Left ventricle myocardium superior (tissue), 1 donor: Measurements from ENCODE around the gene EML6. TPM values are rescaled to one million over a fixed set of nuclear protein-coding genes. Genes with fewer than 3 reads are reported as not detected.

Experiments used
- ATAC-seq: fragments of 200-7000 bp; cut with Tn5 transposase; one replicate; pipeline ENCODE4 v1.9.1; 2020; ENCODE audit warnings: mild to moderate bottlenecking, moderate library complexity
- DNase-seq: peaks from one replicate; pipeline ENCODE4 v3.0.0-alpha.2; 2020
- intact Hi-C: fragments of 100-400 bp; cut with micrococcal nuclease; formaldehyde crosslinking; loops from one replicate; pipeline ENCODE4 v1.11.0; 2022
- total RNA-seq: library from RNA; stranded (reverse); fragmentation: NEBNext Ultra II Directional; extraction: Animal tissue kit (Norgen Biotek cat#: 25700); gene quantifications from one replicate; pipeline ENCODE4 v1.2.1, GENCODE V29; 2021
- donor health status: DM: no; HTN: yes; CAD: no; lungs with severe emphysema.

Gene EML6
- total RNA-seq, 1 donor from 2014 or later, result 0.59 TPM

GRCh38 chr2:54783349-54783748 is 59.9 kb downstream of the EML6 start:
- intact Hi-C loops, result no loop called here
- no peak for ATAC-seq
- no peak for DNase-seq

- no peak for ATAC-seq
- intact Hi-C loops, result no loop called here
- no peak for DNase-seq
Measured at GRCh38 chr2:54787270-54787669, 63.8 kb downstream of the EML6 start.

GRCh38 chr2:54787755-54788366 is 64.4 kb downstream of the EML6 start:
- ATAC-seq (no peak), DNase-seq (no peak)
- intact Hi-C loops, result no loop called here

GRCh38 chr2:54789878-54790277 is 66.4 kb downstream of the EML6 start:
- DNase-seq (no peak), ATAC-seq (no peak)
- intact Hi-C loops, result no loop called here

GRCh38 chr2:54791831-54792230 is 68.4 kb downstream of the EML6 start:
- DNase-seq (no peak), ATAC-seq (no peak)
- intact Hi-C loops, result no loop called here

- intact Hi-C loops, result no loop called here
- no peak for ATAC-seq
- DNase-seq, result no peak
Measured at GRCh38 chr2:54797307-54797706, 73.8 kb downstream of the EML6 start.

GRCh38 chr2:54801352-54801751 is 77.9 kb downstream of the EML6 start:
- intact Hi-C loops, result no loop called here
- no peak for ATAC-seq
- DNase-seq, result no peak

GRCh38 chr2:54803783-54804751 is 80.6 kb downstream of the EML6 start:
- DNase-seq (no peak), ATAC-seq (no peak)
- intact Hi-C loops, result no loop called here

- ATAC-seq, result no peak
Measured at GRCh38 chr2:54805255-54805654, 81.8 kb downstream of the EML6 start.

GRCh38 chr2:54806975-54807374 is 83.5 kb downstream of the EML6 start:
- intact Hi-C loops, result no loop called here
- no peak for ATAC-seq
- DNase-seq, result no peak

More at GRCh38 chr2:54805255-54805654, 81.8 kb downstream of the EML6 start:
- no peak for DNase-seq
- intact Hi-C loops, result no loop called here

GRCh38 chr2:54808661-54809060 is 85.2 kb downstream of the EML6 start:
- DNase-seq (no peak), ATAC-seq (no peak)
- intact Hi-C loops, result no loop called here

GRCh38 chr2:54809819-54810218 is 86.4 kb downstream of the EML6 start:
- intact Hi-C loops, result no loop called here
- DNase-seq, result no peak
- ATAC-seq, result no peak

GRCh38 chr2:54810246-54810645 is 86.8 kb downstream of the EML6 start:
- ATAC-seq (no peak), DNase-seq (no peak)
- intact Hi-C loops, result no loop called here

- ATAC-seq (no peak), DNase-seq (no peak)
- intact Hi-C loops, result no loop called here
Measured at GRCh38 chr2:54813584-54813983, 90.1 kb downstream of the EML6 start.

GRCh38 chr2:54814389-54815147 is 91.1 kb downstream of the EML6 start:
- ATAC-seq, result no peak
- DNase-seq, result no peak
- intact Hi-C loops, result no loop called here

GRCh38 chr2:54815148-54815539 is 91.7 kb downstream of the EML6 start:
- intact Hi-C loops, result no loop called here
- no peak for DNase-seq
- ATAC-seq, result no peak

- intact Hi-C loops, result no loop called here
- no peak for ATAC-seq
Measured at GRCh38 chr2:54818226-54818625, 94.8 kb downstream of the EML6 start.

GRCh38 chr2:54820558-54820957 is 97.1 kb downstream of the EML6 start:
- intact Hi-C loops, result no loop called here
- ATAC-seq (no peak), DNase-seq (no peak)

More at GRCh38 chr2:54818226-54818625, 94.8 kb downstream of the EML6 start:
- no peak for DNase-seq

GRCh38 chr2:54824567-54824966 is 101.1 kb downstream of the EML6 start:
- no peak for DNase-seq
- no peak for ATAC-seq
- intact Hi-C loops, result no loop called here

- ATAC-seq (no peak), DNase-seq (no peak)
- intact Hi-C loops, result no loop called here
Measured at GRCh38 chr2:54830546-54830945, 107.1 kb downstream of the EML6 start.
